ENCODE results near the gene NPM1.

DNA sequence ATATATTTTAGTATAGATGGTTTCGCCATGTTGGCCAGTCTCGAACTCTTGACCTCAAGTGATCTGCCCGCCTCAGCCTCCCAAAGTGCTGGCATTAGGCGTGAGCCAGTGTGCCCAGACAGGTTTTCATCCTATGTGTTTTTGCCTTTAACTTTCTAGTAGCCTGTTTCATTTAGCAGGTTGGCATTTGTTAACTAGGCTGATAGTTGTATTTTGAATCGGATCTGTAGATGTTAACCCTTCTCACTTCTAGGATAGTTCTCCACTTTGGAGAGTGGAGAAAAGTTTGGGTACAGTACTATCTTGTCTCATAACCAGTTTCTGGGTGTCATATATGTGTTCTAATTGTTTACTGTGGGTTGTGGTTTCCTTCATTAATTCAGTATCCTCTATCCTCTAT, 24.5 kb downstream of the NPM1 start:
- TF ChIP-seq, protein P1, sequence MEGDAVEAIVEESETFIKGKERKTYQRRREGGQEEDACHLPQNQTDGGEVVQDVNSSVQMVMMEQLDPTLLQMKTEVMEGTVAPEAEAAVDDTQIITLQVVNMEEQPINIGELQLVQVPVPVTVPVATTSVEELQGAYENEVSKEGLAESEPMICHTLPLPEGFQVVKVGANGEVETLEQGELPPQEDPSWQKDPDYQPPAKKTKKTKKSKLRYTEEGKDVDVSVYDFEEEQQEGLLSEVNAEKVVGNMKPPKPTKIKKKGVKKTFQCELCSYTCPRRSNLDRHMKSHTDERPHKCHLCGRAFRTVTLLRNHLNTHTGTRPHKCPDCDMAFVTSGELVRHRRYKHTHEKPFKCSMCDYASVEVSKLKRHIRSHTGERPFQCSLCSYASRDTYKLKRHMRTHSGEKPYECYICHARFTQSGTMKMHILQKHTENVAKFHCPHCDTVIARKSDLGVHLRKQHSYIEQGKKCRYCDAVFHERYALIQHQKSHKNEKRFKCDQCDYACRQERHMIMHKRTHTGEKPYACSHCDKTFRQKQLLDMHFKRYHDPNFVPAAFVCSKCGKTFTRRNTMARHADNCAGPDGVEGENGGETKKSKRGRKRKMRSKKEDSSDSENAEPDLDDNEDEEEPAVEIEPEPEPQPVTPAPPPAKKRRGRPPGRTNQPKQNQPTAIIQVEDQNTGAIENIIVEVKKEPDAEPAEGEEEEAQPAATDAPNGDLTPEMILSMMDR (IDR thresholded peaks at IDR 0.05), result no peak
- no peak for TF ChIP-seq ZFX (IDR thresholded peaks at IDR 0.05; ENCODE audit: borderline replicate concordance)
